Memory B cell (primary cell): ENCODE data around the gene IGFN1.

Source experiments
- ATAC-seq: fragments of 150-1000 bp; cut with Tn5 transposase; 2 replicates; pipeline ENCODE4 v1.10.0; 2021; ENCODE audit warnings: low read depth, mild to moderate bottlenecking, moderate library complexity
- DNase-seq, 2 donors: peaks; one replicate each; pipeline ENCODE4 v3.0.0; 2022; ENCODE audit warnings: low spot score in 2 of 2
- H3K27ac Mint-ChIP-seq: one replicate; pipeline ENCODE4 v1.8.0; 2022; ENCODE audit warnings: mild to moderate bottlenecking, moderate library complexity, mixed read lengths
- H3K27me3 Mint-ChIP-seq: one replicate; pipeline ENCODE4 v1.8.0; 2022; ENCODE audit warnings: mixed read lengths
- H3K36me3 Mint-ChIP-seq: one replicate; pipeline ENCODE4 v1.8.0; 2022; ENCODE audit warnings: mild to moderate bottlenecking, mixed read lengths
- H3K4me1 Mint-ChIP-seq: one replicate; pipeline ENCODE4 v1.8.0; 2022; ENCODE audit warnings: mixed read lengths
- H3K4me3 Mint-ChIP-seq: one replicate; pipeline ENCODE4 v1.8.0; 2022; ENCODE audit warnings: mild to moderate bottlenecking, moderate library complexity, mixed read lengths
- H3K9me3 Mint-ChIP-seq: one replicate; pipeline ENCODE4 v1.8.0; 2022; ENCODE audit warnings: mixed read lengths

The IGFN1 gene

GRCh38 chr1:201171063-201172036 lies 19.3 kb upstream of the IGFN1 start:
- H3K27me3 Mint-ChIP-seq: peaks cover 4% of the 10 kb centered on the region
- DNase-seq (peak in 1 of 2 donors; percentile 45), ATAC-seq (peak; percentile 48)
- H3K4me3 Mint-ChIP-seq: peak overlapping the region; percentile 88
- peak overlapping the region; percentile 72 for H3K27ac Mint-ChIP-seq
- no peaks in the 10 kb centered on the region for H3K9me3 Mint-ChIP-seq
- H3K36me3 Mint-ChIP-seq: no peaks in the 10 kb centered on the region
- H3K4me1 Mint-ChIP-seq: peaks cover 10% of the 10 kb centered on the region

GRCh38 chr1:201172326-201172725 lies 18.3 kb upstream of the IGFN1 start:
- Mint-ChIP-seq H3K27ac (no peak overlapping the region), H3K4me3 (no peak overlapping the region), H3K36me3 (no peaks in the 10 kb centered on the region), H3K4me1 (peaks cover 10% of the 10 kb centered on the region), H3K27me3 (peaks cover 7% of the 10 kb centered on the region), H3K9me3 (no peaks in the 10 kb centered on the region)
- ATAC-seq (no peak), DNase-seq (no peak)

GRCh38 chr1:201172999-201173610 lies 17.5 kb upstream of the IGFN1 start:
- Mint-ChIP-seq H3K4me1 (peaks cover 10% of the 10 kb centered on the region), H3K36me3 (no peaks in the 10 kb centered on the region), H3K9me3 (no peaks in the 10 kb centered on the region), H3K27me3 (peaks cover 10% of the 10 kb centered on the region), H3K4me3 (no peak overlapping the region), H3K27ac (no peak overlapping the region)
- ATAC-seq (no peak), DNase-seq (no peak)

- Mint-ChIP-seq H3K9me3 (peaks cover 2% of the 10 kb centered on the region), H3K27ac (no peak overlapping the region), H3K36me3 (peaks cover 2% of the 10 kb centered on the region), H3K4me3 (no peak overlapping the region), H3K4me1 (peaks cover 10% of the 10 kb centered on the region), H3K27me3 (peaks cover 13% of the 10 kb centered on the region)
- no peak for ATAC-seq
- DNase-seq: no peak
Measured at GRCh38 chr1:201173736-201174135, 16.9 kb upstream of the IGFN1 start.

- Mint-ChIP-seq H3K27ac (no peak overlapping the region), H3K36me3 (peaks cover 10% of the 10 kb centered on the region), H3K27me3 (peaks cover 22% of the 10 kb centered on the region), H3K4me1 (peaks cover 6% of the 10 kb centered on the region), H3K4me3 (no peak overlapping the region), H3K9me3 (peaks cover 6% of the 10 kb centered on the region)
- no peak for DNase-seq
- ATAC-seq: no peak
Measured at GRCh38 chr1:201175820-201176500, 14.7 kb upstream of the IGFN1 start.

GRCh38 chr1:201176940-201177339 lies 13.7 kb upstream of the IGFN1 start:
- DNase-seq: no peak
- H3K27me3 Mint-ChIP-seq: peaks cover 24% of the 10 kb centered on the region

GRCh38 chr1:201178718-201179117 lies 11.9 kb upstream of the IGFN1 start:
- no peak for DNase-seq
- Mint-ChIP-seq H3K36me3 (peaks cover 10% of the 10 kb centered on the region), H3K4me1 (no peaks in the 10 kb centered on the region), H3K27me3 (peaks cover 24% of the 10 kb centered on the region), H3K4me3 (no peak overlapping the region), H3K27ac (no peak overlapping the region), H3K9me3 (peaks cover 6% of the 10 kb centered on the region)
- ATAC-seq: no peak

More at GRCh38 chr1:201176940-201177339, 13.7 kb upstream of the IGFN1 start:
- no peaks in the 10 kb centered on the region for H3K4me1 Mint-ChIP-seq
- no peak for ATAC-seq
- peaks cover 6% of the 10 kb centered on the region for H3K9me3 Mint-ChIP-seq
- no peak overlapping the region for H3K27ac Mint-ChIP-seq
- H3K4me3 Mint-ChIP-seq: no peak overlapping the region
- H3K36me3 Mint-ChIP-seq: peaks cover 10% of the 10 kb centered on the region

GRCh38 chr1:201180141-201180540 lies 10.5 kb upstream of the IGFN1 start:
- H3K27me3 Mint-ChIP-seq: peaks cover 27% of the 10 kb centered on the region
- H3K36me3 Mint-ChIP-seq: peaks cover 10% of the 10 kb centered on the region
- peaks cover 6% of the 10 kb centered on the region for H3K9me3 Mint-ChIP-seq
- DNase-seq (no peak), ATAC-seq (no peak)
- no peak overlapping the region for H3K27ac Mint-ChIP-seq
- H3K4me3 Mint-ChIP-seq: no peak overlapping the region
- no peaks in the 10 kb centered on the region for H3K4me1 Mint-ChIP-seq

GRCh38 chr1:201180901-201181300 lies 9.7 kb upstream of the IGFN1 start:
- no peak overlapping the region for H3K27ac Mint-ChIP-seq
- ATAC-seq (no peak), DNase-seq (no peak)
- peaks cover 10% of the 10 kb centered on the region for H3K36me3 Mint-ChIP-seq
- no peak overlapping the region for H3K4me3 Mint-ChIP-seq
- peaks cover 6% of the 10 kb centered on the region for H3K9me3 Mint-ChIP-seq
- peaks cover 32% of the 10 kb centered on the region for H3K27me3 Mint-ChIP-seq
- H3K4me1 Mint-ChIP-seq: no peaks in the 10 kb centered on the region

GRCh38 chr1:201181323-201181722 lies 9.3 kb upstream of the IGFN1 start:
- Mint-ChIP-seq H3K27ac (no peak overlapping the region), H3K4me3 (no peak overlapping the region), H3K36me3 (peaks cover 10% of the 10 kb centered on the region), H3K27me3 (peaks cover 32% of the 10 kb centered on the region), H3K9me3 (peaks cover 6% of the 10 kb centered on the region), H3K4me1 (no peaks in the 10 kb centered on the region)
- DNase-seq (no peak), ATAC-seq (no peak)

GRCh38 chr1:201181726-201182125 lies 8.9 kb upstream of the IGFN1 start:
- H3K4me1 Mint-ChIP-seq: no peaks in the 10 kb centered on the region
- ATAC-seq: no peak
- peaks cover 6% of the 10 kb centered on the region for H3K9me3 Mint-ChIP-seq
- no peak overlapping the region for H3K27ac Mint-ChIP-seq
- no peak for DNase-seq
- no peak overlapping the region for H3K4me3 Mint-ChIP-seq
- H3K27me3 Mint-ChIP-seq: peaks cover 32% of the 10 kb centered on the region
- peaks cover 10% of the 10 kb centered on the region for H3K36me3 Mint-ChIP-seq

- H3K36me3 Mint-ChIP-seq: peaks cover 10% of the 10 kb centered on the region
- H3K4me1 Mint-ChIP-seq: no peaks in the 10 kb centered on the region
- no peak for ATAC-seq
- peaks cover 6% of the 10 kb centered on the region for H3K9me3 Mint-ChIP-seq
- DNase-seq: no peak
- H3K27me3 Mint-ChIP-seq: peaks cover 29% of the 10 kb centered on the region
- no peak overlapping the region for H3K27ac Mint-ChIP-seq
- no peak overlapping the region for H3K4me3 Mint-ChIP-seq
Measured at GRCh38 chr1:201183209-201183608, 7.4 kb upstream of the IGFN1 start.

GRCh38 chr1:201183753-201184152 lies 6.9 kb upstream of the IGFN1 start:
- Mint-ChIP-seq H3K4me1 (no peaks in the 10 kb centered on the region), H3K4me3 (no peak overlapping the region), H3K36me3 (peaks cover 8% of the 10 kb centered on the region), H3K27ac (no peak overlapping the region), H3K27me3 (peaks cover 27% of the 10 kb centered on the region), H3K9me3 (peaks cover 4% of the 10 kb centered on the region)
- no peak for DNase-seq
- no peak for ATAC-seq
